HG03521 (cell line): Measurements from ENCODE around the gene TAF15.

Experiments
- ATAC-seq: cut with Tn5 transposase; IDR thresholded peaks from one replicate; pipeline ENCODE4 v1.9.1; 2021; ENCODE audit warnings: mild to moderate bottlenecking, moderate library complexity; ENCODE audit not compliant: unreplicated experiment

Gene TAF15

DNA sequence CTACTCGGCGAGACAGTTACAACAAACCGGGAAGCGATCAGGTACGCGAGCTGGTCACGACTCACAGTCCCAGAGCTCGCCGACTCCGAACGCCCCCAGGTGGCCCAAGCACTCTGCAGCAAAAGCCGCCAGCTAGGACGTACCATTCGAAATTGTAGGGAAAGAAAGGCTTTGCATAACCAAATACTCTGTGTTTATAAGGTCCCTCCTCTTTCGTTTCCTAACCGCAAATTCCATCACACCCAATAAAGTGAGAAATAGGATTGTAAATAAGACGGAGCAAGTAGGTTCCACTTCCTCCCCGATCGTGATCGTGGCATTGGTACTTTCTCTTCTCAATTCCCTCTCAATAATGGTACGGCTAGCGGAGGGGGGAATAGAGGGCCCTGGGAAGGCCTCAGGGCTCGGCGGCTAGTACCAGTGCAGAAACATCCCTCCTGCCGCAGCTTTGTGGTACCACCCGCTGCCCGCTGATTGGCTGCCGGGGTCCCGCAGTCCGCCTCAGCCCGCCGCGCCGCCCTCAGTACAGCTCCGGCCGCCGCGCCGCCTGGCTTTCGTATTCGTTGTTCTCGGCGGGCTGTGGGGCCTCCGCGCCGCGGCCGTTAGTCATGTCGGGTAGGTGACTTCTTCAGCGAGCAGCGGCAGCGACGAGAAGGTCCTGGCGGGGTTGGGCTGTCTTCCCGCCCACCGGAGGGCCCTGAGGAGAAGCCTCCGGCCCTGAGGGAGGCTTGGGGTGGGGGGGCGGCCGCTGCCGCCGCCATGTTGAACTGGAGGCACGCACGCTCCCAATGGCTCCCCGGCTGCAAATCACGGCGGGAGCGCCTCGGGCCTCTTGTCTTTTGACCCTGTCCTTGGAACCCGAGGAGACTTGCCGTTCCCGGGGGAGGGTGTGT lies at the start of gene TAF15:
Gene TAF15 (plus strand): TSS at position 523 of the 893 bp plus-strand sequence. CDS start 86 bp downstream, at position 609.
- peak; percentile 92 for ATAC-seq

GRCh38 chr17:35760587-35760986 lies 48.7 kb upstream of the TAF15 start, which contains the start of gene C17orf50:
Gene C17orf50 (plus strand): TSS chr17:35760887. CDS start chr17:35760942, 55 bp downstream.
- no peak for ATAC-seq

- no peak for ATAC-seq
These were observed 47.7 kb upstream of the TAF15 start for GRCh38 chr17:35761601-35762000.

- no peak for ATAC-seq
These were observed 45.5 kb upstream of the TAF15 start for GRCh38 chr17:35763767-35764122.

GRCh38 chr17:35764123-35764991 lies 44.9 kb upstream of the TAF15 start:
- ATAC-seq: peak; percentile 82

DNA sequence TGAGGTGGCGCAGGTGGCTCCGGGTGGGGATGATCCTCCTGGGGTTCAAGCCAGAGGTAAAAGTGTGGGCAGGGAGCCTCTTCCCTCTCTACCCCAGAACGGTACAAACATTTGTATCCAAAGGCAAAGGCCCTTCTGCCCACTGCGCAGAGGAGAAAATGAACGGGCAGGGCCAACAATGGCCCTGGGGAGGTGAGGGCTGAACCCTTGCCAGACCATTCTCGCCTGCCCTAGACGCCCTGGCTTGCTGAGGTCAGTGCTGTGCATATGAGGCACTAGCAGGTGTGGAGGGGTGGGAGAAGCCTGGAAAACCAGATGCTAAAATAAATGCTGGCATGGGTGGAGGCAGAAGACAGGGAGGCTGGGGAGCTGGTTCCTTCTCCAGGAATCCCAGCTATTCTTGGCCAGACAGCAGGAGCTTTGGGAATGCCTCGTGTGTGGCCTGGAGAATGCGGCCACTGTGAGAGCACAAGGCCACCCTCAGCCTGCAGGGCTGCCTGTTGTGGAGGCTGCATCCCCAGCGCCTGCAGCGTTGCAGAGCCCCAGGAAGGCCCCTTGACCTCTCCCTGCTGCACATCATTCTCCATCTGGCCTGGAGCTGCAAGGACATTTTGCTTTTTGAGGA lies 44.1 kb upstream of the TAF15 start:
- no peak for ATAC-seq

DNA sequence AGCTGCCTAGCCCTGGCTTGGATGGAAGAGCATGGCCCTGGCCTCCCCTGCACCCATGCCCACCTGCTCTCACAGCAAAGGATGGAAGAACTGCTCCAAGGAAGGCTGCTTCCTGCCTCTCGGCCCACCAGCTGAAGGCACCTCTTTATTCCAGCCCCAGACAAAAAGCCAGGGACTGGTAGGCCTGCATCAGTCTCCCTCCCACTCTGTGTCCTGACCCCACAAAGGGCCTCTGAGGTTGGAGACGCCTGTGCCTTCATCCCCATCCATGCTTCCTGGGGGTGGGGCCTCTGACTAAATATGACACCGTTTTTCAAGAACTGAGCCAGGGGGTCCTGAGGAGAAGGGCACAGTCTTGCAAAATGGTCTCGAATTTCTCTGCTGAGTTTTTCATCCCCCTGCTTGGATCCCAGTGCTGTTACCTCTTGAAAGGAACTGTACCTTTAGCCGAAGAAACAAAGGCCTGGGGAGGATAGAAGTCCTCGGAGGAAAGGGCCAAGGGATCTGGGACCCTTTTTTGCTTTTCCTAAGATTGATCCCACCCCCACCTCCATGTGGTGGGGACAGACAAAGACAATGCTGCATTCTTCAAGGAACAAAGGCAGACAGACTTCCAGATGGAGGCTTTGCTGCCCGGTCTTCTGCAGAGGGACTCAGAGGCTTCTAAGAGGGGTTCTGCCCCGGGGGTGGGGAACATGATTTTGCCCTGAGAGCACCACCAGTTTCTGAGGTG lies 43.4 kb upstream of the TAF15 start:
- no peak for ATAC-seq

DNA sequence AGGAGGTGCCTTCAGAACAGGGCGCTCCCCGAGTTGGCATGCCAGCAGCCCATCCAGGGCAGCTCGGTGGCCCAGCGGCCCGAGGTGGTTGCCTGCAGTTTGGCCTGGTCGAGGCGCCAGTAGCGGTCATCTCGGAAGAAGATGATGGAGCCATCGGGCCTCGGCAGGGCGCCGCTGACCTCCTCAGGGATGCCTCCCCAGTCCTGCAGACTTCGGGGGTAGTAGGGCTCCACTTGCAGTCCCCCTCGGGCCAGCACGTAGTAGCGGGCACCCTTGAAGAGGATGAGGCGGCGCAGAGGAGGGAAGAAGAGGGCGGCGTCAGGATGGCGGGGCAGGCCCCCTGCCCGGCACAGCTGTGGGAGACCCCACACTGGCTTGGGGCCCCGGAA lies 42.8 kb upstream of the TAF15 start:
- no peak for ATAC-seq

DNA sequence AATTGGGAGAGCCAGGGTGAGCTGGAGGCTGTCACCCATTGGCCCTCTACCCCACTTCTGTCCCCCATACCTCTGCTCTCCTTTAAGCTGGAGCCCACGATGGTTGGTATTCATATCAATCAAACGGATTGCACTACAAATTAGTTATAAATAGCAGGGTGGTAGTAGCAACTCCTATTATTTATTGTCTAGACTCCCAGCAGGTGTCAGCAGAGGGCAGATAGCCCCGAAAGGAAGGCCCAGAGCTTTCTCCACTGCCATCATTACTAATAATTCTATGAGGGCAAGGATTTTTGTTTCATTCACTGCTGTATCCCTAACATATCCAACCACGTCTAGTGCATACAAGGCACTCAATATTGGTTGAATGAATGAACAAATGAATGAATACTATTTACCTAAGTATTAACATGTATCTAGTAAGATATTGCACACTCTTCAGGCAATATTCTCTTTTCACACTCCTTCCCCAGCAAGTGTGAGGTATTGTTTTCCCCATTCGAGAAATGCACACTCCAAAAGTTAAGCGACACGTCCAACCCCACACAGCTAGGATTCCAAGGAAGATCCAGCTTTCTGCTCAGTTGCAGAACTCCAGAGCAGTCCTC lies 42.3 kb upstream of the TAF15 start:
- ATAC-seq: no peak

- no peak for ATAC-seq
These were observed 40.5 kb upstream of the TAF15 start for GRCh38 chr17:35768797-35769196.

GRCh38 chr17:35769895-35770486 lies 39.3 kb upstream of the TAF15 start:
- ATAC-seq: no peak

- no peak for ATAC-seq
These were observed 36.2 kb upstream of the TAF15 start for GRCh38 chr17:35773129-35773528.

DNA sequence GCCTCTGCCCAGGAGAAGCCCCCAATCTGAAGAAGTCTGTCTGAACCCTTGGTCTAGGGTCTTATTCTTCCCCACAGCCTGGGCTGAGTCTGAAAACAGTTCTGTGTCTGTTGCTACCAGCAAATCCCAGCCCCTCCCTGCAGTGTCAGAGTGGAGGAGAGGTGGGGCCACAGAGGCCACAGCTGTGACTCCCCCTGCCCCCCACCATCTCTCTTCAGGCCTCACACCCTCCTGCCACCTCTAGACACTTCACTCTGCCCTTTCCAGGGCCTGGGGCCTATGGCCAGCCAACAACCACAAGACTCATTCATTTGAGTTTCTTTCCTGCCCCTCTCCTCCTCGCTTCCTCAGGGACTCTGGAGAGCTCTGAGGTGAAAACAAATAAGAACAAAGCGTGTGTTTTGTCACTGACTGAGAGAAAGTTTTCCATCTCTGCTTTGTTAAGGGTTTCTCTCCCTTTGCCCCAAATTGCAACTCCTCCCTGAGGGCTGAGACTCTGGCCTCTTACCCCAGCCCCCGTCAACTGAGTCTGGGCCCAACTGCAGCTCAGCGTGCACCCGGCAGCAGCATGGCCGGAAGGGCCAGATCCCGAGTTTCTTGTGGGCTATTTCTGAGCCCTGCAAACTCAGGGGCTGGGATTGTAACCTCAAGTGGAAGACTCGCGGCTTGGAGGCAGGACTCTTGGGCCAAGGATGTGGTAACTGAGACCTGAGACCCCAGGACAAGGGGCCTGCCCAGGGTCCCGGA lies 35.4 kb upstream of the TAF15 start:
- ATAC-seq: no peak

- no peak for ATAC-seq
These were observed 34.8 kb upstream of the TAF15 start for GRCh38 chr17:35774499-35774898.

DNA sequence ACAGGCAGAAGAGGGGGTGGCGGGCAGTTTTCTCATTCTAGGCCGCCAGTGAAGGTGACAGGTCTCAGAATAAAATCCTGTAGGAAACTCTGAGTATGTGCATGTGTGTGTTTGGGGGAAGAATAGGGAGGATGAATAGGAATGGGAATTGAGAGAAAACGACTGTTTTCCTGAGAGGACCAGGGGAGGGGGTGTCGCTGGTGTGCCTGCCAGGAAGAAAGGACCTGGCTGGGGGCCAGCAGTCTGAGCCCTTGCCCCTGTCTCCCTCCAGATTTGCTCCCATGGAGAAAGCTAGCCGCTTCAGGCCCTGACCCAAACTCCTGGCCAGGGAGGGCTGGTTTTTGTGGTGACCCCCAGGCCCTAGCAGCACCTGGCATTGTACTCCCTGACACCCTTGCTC lies 34.2 kb upstream of the TAF15 start:
- no peak for ATAC-seq

- no peak for ATAC-seq
These were observed 33.7 kb upstream of the TAF15 start for GRCh38 chr17:35775583-35775982.

GRCh38 chr17:35778641-35779196 lies 30.6 kb upstream of the TAF15 start:
- ATAC-seq: no peak

- ATAC-seq: no peak
These were observed 28.3 kb upstream of the TAF15 start for GRCh38 chr17:35780950-35781349.

- ATAC-seq: no peak
These were observed 24.4 kb upstream of the TAF15 start for GRCh38 chr17:35784895-35785294.
